GM19239 (cell line): ENCODE measurements around the gene INPP4A.

Experiments used
- DNase-seq: peaks from one replicate; pipeline ENCODE4 v3.0.0; 2011; ENCODE audit warnings: low spot score; ENCODE audit not compliant: insufficient read length
- FAIRE-seq: peaks from 2 replicates; lab custom pipeline; 2011; peaks lifted over from hg19 to GRCh38; lab: Jason Lieb, UNC

Gene INPP4A

GRCh38 chr2:98554116-98554861 is 109.6 kb downstream of the INPP4A start:
- FAIRE-seq: no peak

GRCh38 chr2:98555696-98556095 is 111.0 kb downstream of the INPP4A start:
- DNase-seq: no peak
- FAIRE-seq: no peak

More at GRCh38 chr2:98554116-98554861, 109.6 kb downstream of the INPP4A start:
- DNase-seq: no peak

- DNase-seq: peak; percentile 60
- peak; percentile 70 for FAIRE-seq
These were observed 111.8 kb downstream of the INPP4A start for GRCh38 chr2:98556344-98557033.

GRCh38 chr2:98558852-98559530 is 114.3 kb downstream of the INPP4A start:
- no peak for FAIRE-seq
- DNase-seq: no peak

- peak; percentile 8 for FAIRE-seq
- no peak for DNase-seq
These were observed 114.9 kb downstream of the INPP4A start for GRCh38 chr2:98559581-98559980.

- FAIRE-seq (no peak), DNase-seq (no peak)
These were observed 115.7 kb downstream of the INPP4A start for GRCh38 chr2:98560256-98560771.

GRCh38 chr2:98561018-98561417 is 116.4 kb downstream of the INPP4A start:
- no peak for DNase-seq
- FAIRE-seq: no peak

GRCh38 chr2:98561902-98562695 is 117.4 kb downstream of the INPP4A start:
- DNase-seq (no peak), FAIRE-seq (no peak)

GRCh38 chr2:98563394-98563793 is 118.7 kb downstream of the INPP4A start:
- no peak for FAIRE-seq
- no peak for DNase-seq

GRCh38 chr2:98564541-98565132 is 120.0 kb downstream of the INPP4A start:
- FAIRE-seq (no peak), DNase-seq (no peak)

- DNase-seq (no peak), FAIRE-seq (no peak)
These were observed 120.7 kb downstream of the INPP4A start for GRCh38 chr2:98565286-98565860.

- DNase-seq: no peak
- no peak for FAIRE-seq
These were observed 121.3 kb downstream of the INPP4A start for GRCh38 chr2:98565941-98566340.

- DNase-seq (no peak), FAIRE-seq (no peak)
These were observed 123.7 kb downstream of the INPP4A start for GRCh38 chr2:98568161-98568956.

GRCh38 chr2:98569197-98569793 is 124.6 kb downstream of the INPP4A start:
- DNase-seq (peak; percentile 62), FAIRE-seq (peak; percentile 56)

- DNase-seq: no peak
- FAIRE-seq: no peak
These were observed 125.3 kb downstream of the INPP4A start for GRCh38 chr2:98569915-98570314.

- FAIRE-seq: no peak
- DNase-seq: no peak
These were observed 125.7 kb downstream of the INPP4A start for GRCh38 chr2:98570356-98570755.

GRCh38 chr2:98571121-98571701 is 126.6 kb downstream of the INPP4A start:
- no peak for FAIRE-seq

GRCh38 chr2:98571796-98572195 is 127.1 kb downstream of the INPP4A start:
- no peak for FAIRE-seq
- no peak for DNase-seq

More at GRCh38 chr2:98571121-98571701, 126.6 kb downstream of the INPP4A start:
- DNase-seq: no peak
